VCaP (cell line): Measurements from ENCODE around the gene TIE1.

ENCODE experiments used
- H3K27ac ChIP-seq: fragments of 450-650 bp; 2 replicates; pipeline ENCODE4 v1.5.1; 2017
- TF ChIP-seq, protein P1 (sequence below): fragments of 450-650 bp; conservative IDR thresholded peaks from 2 replicates; pipeline ENCODE4 v1.5.1; 2017; ENCODE audit warnings: mild to moderate bottlenecking, moderate library complexity

The TIE1 gene

DNA sequence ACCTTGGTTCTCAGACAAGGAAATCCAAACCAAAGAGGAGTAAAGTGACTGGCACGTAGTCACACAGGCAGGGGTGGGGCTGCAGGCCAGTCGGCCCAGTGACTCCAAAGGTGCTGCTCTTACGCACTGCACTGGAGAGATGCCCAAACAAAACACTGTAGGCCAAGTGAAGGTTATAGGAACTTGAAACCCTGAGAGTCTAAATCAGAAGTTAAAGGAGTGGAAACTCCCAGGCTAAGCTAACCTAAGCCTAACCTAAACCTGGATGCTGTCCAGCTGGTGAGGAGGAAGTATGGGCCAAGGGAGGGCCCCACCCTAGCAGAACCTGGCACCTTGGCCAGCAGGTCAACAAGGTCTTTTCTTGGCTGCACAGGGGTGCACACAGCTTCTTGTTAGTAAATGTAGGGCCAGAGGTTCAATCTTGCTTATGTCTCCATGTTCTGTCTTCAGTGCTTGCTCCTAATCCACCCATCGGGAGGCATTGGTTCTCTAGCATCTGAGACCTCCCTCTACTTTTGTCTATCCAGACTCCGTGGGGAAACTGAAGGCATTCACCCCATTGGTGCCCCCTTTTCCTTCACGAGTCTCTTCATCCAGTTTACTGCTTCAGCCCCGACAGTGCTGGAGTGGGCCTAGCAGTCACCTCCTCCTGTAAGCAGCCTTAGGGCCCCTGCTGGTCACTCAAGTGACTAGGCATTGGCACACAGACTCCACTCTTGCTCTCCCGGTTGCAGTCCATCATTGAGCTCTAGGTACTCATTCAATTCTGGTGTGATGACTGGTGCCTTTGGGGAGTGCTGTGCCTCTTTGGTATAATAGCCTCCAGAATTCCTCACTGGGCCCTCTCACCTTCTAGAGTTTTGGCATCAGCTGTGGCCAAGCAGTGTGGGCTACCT, 43.9 kb upstream of the TIE1 start:
- TF ChIP-seq, protein P1, sequence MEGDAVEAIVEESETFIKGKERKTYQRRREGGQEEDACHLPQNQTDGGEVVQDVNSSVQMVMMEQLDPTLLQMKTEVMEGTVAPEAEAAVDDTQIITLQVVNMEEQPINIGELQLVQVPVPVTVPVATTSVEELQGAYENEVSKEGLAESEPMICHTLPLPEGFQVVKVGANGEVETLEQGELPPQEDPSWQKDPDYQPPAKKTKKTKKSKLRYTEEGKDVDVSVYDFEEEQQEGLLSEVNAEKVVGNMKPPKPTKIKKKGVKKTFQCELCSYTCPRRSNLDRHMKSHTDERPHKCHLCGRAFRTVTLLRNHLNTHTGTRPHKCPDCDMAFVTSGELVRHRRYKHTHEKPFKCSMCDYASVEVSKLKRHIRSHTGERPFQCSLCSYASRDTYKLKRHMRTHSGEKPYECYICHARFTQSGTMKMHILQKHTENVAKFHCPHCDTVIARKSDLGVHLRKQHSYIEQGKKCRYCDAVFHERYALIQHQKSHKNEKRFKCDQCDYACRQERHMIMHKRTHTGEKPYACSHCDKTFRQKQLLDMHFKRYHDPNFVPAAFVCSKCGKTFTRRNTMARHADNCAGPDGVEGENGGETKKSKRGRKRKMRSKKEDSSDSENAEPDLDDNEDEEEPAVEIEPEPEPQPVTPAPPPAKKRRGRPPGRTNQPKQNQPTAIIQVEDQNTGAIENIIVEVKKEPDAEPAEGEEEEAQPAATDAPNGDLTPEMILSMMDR: no peak
- H3K27ac ChIP-seq: no peak overlapping the region

DNA sequence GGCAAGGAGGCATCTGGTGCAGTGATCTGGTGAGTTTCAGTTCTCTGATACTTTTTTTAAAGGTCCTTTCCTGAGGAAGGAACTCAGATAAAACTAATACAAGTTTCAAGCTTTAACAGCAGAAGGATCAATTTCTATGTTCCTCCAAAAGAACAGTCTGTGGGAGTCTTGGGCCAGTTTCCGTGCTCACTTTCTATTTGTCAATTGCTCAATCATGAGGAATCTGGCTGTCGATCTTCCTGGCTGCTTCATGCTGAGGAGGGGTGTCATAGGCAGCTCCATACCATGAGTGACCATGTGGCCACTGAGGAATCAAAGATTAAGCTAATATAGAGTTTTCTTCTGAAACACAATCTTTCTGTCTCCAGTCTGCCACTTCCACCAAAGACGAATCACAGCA, 42.4 kb upstream of the TIE1 start:
- no peak overlapping the region for H3K27ac ChIP-seq
- TF ChIP-seq, protein P1: no peak

DNA sequence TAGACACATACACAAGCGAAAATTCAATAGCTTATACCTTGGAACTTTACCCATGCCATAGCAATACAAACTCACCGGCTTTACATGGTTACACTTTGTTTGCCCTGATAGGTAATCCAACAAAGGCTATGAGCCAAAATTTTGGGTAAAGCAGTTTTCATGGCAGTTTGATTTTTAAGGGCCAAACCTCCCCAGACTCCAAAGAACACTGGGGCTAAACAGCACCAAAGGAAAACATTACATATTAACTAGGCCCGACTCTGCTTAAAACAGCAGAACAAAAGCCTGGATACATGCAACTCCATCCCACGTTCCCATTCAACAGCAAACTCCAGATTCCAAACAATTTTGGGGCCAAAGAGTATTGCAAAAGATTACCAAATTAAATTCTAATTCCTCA, 35.4 kb upstream of the TIE1 start:
- TF ChIP-seq, protein P1: no peak
- no peak overlapping the region; the same call in 1 of the 2 replicates for H3K27ac ChIP-seq

DNA sequence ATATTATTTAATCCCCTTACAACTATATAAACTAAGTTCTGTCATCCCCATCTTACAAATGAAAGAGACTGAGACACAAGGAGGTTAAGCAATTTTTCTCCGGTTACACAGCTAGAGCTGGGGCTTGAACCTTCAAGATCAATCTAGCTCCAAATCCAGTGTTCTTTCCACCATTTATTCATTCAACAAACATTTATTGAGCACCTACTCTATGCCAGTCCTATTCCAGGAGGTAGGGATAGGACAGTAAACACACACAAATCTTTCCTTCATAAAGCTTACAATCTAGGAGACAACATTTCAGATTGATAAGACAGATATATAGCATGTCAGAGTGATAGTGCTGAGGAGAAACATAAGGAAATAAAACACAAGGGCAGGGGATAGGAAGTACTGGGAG, 33.9 kb upstream of the TIE1 start:
- TF ChIP-seq, protein P1: no peak

DNA sequence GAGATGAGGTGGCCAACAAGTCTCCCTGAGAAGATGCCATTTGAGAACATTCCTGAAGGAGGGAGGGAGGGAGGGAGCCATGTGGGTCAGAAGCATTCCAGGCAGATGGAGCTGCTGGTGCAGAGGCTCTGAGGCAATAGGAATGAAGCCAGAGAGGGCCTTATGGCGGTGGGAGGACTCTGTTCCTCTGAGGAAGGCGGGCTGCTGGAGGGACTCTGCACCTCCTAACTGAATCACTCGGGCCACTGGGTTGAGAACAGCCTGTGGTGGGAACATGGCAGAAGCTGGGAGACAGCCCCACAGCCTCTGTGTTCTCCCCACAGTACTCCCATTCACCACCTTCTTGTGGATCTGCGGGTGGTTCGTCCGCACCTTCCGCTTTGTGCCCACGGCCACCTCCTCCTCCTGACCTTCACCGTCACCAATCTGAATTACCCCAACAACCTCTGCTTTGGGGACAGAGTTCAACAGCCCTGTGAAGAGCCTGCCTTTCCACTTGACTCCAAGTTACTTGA, 33.4 kb upstream of the TIE1 start:
- H3K27ac ChIP-seq: no peak overlapping the region
- TF ChIP-seq, protein P1: no peak

More for the DNA sequence above, 33.9 kb upstream of the TIE1 start:
- no peak overlapping the region for H3K27ac ChIP-seq

DNA sequence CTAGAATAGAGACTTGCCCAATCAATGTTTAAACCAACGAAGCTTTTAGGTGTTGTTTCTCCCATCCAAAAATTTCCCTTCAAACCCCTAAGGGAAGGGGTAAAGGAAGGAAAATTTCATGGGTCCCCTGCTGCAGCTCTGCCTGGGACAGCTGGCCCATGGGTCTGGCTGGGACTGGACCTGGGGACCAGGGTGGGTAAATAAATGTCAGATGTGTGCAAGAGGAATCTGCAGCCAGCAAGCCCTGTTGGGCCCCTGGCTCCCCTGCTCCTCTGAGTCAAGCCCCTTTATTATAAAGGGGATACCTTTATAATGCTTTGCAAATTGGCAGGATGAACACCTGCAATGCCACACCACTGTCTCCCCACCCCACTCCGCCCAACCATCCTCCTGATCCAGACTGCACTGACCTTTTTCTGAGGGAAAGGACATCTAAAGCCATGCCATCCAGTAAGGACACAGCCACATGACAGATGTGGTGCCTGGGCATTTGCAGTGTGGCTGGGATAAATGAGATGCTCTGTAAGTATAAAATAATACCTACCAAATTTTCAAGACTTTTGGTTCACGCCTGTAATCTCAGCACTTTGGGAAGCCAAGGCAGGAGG, 32.9 kb upstream of the TIE1 start:
- no peak overlapping the region for H3K27ac ChIP-seq
- TF ChIP-seq, protein P1: no peak

DNA sequence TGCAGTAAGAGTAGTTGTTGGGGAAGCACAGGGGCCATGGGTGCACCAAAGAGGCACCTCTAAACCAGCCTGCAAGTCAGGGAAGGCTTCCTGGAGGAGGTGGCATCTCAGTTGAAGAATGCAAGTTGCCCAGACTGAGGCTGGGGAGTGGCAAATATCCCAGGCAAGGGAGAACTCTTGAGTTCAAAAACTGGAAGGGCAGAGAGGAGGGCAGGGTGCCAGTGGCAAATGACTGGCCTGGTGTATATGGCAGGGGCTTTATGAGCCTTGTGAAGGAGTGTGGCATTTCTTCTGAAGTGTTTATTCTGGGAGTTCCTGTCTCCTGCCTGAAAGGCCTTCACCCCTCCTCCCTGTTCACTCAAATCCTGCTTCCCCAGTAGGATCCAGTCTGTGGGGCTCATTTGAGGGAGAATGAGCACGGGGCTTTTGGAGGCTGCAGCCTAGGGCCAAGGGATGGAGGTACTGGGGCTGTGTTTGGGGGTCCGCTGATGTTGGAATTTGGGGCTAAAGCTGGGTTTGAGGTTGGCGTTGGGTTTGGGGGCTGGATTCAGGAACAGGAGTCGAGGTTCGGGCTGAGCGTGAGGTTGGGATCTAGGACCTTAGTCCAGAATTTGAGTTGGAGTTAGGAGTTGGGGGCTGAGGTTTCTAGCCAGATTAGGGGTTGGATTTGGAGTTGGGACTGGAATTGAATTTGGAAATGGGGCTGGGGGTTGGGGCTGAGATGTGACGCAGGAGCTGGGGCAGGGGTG, 31.0 kb upstream of the TIE1 start, which contains the start of gene TMEM125:
TMEM125 (plus strand) TSS at position 357 of the 749 bp plus-strand sequence. CDS start 2,740 bp downstream, outside the sequence.
- peak within 1 kb of the TSS; percentile 73 for H3K27ac ChIP-seq
- TF ChIP-seq, protein P1: no peak
